Mucosa of descending colon (tissue), 3 donors: ENCODE data around the gene TMEM45A. TPM values are rescaled to one million over a fixed set of nuclear protein-coding genes. Genes with fewer than 3 reads are reported as not detected.

Source experiments
- ATAC-seq: fragments of 200-7000 bp; cut with Tn5 transposase; one replicate; pipeline ENCODE4 v1.9.1; 2020; ENCODE audit warnings: mild to moderate bottlenecking, moderate library complexity
- DNase-seq, 3 donors: peaks; one replicate each; pipeline ENCODE4 v3.0.0-alpha.2; 2020
- H3K36me3 ChIP-seq: fragments of 200-600 bp; one replicate; pipeline ENCODE4 v1.8.0; 2021; ENCODE audit warnings: low read depth, mild to moderate bottlenecking
- H3K4me1 ChIP-seq: fragments of 200-600 bp; one replicate; pipeline ENCODE4 v1.8.0; 2021; ENCODE audit warnings: low read depth, mild to moderate bottlenecking
- H3K4me3 ChIP-seq: fragments of 200-600 bp; one replicate; pipeline ENCODE4 v1.8.0; 2021; ENCODE audit warnings: mild to moderate bottlenecking
- H3K9me3 ChIP-seq: fragments of 200-600 bp; one replicate; pipeline ENCODE4 v1.8.0; 2021; ENCODE audit warnings: mild to moderate bottlenecking
- intact Hi-C, 2 donors: fragments of 100-400 bp; cut with DNase I in 1 of 2; cut with micrococcal nuclease in 1 of 2; formaldehyde crosslinking; loops; one replicate each; pipeline versions ENCODE4 v1.11.0 to v1.11.1; 2022; cut with DNase I, micrococcal nuclease
- total RNA-seq, 3 donors: library from RNA; stranded (reverse); fragmentation: NEBNext Ultra II Directional in 2 of 3; extraction: Animal tissue kit (Norgen Biotek cat#: 25700) in 2 of 3; gene quantifications; one replicate each; pipeline versions ENCODE4 v1.2.1 to v1.2.4, GENCODE V29; 2021 to 2023
- TF ChIP-seq, protein P1 (sequence below): fragments of 200-600 bp; IDR thresholded peaks from one replicate; pipeline ENCODE4 v1.8.0; 2022; ENCODE audit warnings: antibody characterized with exemption, mild to moderate bottlenecking
- donor health status: DM: no; HTN: no; CAD: no; lungs with moderate emphysema.
- donor health status: DM: no; HTN: no; CAD: no.
- donor health status: DM: no; HTN: yes; CAD: no.

Gene TMEM45A
- total RNA-seq, 3 donors from 2014 or later, result 1.9 to 11.4 (median 6.0) TPM

DNA sequence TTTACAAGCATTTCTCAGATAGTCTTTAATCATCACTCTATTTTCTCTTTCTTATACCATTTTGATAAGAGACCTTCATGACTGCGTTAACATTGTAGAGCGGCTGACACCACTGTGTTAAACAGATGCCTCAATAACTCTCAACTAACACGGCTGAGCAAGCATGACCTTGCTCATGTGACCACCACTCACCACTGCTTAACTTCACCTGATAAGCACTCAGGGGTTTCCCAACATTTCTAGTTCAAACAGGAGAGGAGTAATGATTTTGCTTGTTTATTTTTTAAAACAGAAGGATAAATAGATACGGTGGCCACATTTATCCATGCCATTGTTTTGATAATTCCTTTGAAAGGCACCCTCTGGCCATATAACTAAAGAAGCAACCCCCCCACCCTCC lies 37.7 kb upstream of the TMEM45A start:
- no peaks in the 10 kb centered on the region for H3K36me3 ChIP-seq
- no peak overlapping the region for H3K4me3 ChIP-seq
- no peak for ATAC-seq
- no peaks in the 10 kb centered on the region for H3K4me1 ChIP-seq
- TF ChIP-seq, protein P1, sequence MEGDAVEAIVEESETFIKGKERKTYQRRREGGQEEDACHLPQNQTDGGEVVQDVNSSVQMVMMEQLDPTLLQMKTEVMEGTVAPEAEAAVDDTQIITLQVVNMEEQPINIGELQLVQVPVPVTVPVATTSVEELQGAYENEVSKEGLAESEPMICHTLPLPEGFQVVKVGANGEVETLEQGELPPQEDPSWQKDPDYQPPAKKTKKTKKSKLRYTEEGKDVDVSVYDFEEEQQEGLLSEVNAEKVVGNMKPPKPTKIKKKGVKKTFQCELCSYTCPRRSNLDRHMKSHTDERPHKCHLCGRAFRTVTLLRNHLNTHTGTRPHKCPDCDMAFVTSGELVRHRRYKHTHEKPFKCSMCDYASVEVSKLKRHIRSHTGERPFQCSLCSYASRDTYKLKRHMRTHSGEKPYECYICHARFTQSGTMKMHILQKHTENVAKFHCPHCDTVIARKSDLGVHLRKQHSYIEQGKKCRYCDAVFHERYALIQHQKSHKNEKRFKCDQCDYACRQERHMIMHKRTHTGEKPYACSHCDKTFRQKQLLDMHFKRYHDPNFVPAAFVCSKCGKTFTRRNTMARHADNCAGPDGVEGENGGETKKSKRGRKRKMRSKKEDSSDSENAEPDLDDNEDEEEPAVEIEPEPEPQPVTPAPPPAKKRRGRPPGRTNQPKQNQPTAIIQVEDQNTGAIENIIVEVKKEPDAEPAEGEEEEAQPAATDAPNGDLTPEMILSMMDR, result no peak
- H3K9me3 ChIP-seq, result no peaks in the 10 kb centered on the region
- no peak for DNase-seq
- intact Hi-C loops, result no loop called here

DNA sequence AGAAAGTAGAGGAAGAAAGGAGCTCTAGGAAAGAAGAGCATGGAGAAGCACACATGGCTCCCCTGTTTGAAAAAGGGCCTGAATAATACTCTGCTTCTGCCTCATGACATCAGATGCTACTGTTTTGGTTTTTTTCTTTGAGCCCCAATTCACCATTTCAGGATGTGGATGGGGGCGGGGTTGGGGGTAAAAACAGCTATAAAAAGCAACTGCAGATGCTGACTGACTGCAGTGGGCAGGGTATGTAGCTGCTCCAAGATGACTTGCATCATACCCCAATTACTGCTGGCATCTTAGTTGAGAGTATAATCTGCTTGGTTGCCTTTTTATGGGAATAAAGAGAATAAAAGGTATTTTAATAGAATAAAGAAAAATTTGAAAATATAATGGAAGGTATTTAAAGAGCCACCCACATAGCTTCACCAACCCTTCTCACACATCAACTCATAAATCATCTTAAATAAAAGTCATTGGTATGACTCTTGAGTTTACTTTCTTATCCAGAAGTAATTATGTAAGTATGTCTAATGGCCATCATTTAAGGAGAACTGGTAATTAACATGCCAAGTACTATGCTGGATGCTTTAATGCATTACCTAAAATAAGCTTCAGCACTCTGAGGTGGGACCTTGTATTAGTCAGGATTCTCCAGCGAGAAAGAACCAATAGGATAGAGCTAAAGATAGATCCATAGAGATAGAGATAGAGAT lies 36.4 kb upstream of the TMEM45A start:
- H3K4me1 ChIP-seq, result no peaks in the 10 kb centered on the region
- H3K36me3 ChIP-seq, result no peaks in the 10 kb centered on the region
- TF ChIP-seq, protein P1, result no peak
- H3K4me3 ChIP-seq, result no peak overlapping the region
- H3K9me3 ChIP-seq, result no peaks in the 10 kb centered on the region
- no peak for DNase-seq
- intact Hi-C loops, result no loop called here
- no peak for ATAC-seq

DNA sequence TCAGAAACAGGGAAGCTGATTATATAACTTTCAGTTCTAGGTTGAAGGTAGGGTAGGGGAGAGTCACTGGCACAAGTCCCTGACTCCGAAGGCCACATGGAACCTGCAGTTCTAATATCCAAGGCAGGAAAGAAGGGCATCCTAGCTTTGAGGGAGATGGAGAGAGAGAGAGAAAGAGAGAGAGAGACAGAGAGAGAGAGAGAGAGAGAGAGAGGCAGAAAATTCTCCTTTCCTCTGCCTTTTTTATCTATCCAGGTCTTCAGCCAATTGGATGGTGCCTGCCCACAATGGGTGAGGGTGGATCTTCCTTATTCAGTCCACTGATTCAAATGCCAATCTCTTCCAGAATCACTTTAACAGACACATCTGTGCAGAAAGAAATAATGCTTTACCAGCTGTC lies 35.7 kb upstream of the TMEM45A start:
- H3K4me3 ChIP-seq, result no peak overlapping the region
- H3K4me1 ChIP-seq, result no peaks in the 10 kb centered on the region
- intact Hi-C loops, result no loop called here
- ATAC-seq (no peak), DNase-seq (no peak)
- no peaks in the 10 kb centered on the region for H3K36me3 ChIP-seq
- TF ChIP-seq, protein P1, result no peak
- H3K9me3 ChIP-seq, result no peaks in the 10 kb centered on the region

DNA sequence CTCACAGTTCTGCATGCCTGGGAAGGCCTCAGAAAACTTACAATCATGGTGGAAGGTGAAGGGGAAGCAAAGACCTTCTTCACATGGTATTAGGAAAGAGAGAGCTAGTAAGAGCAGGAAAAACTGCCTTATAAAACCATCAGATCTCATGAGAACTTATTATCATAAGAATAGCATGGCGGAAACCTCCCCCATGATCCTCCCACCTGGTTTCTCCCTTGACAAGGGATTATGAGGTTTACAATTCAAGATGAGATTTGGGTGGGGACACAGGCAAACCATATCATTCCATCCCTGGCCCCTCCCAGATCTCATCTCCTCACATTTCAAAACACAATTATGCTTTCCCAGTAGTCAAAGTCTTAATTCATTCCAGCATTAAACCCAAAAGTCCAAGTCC lies 34.6 kb upstream of the TMEM45A start:
- no peak for ATAC-seq
- TF ChIP-seq, protein P1, result no peak
- Histone ChIP-seq H3K36me3 (no peaks in the 10 kb centered on the region), H3K4me1 (no peaks in the 10 kb centered on the region), H3K9me3 (no peaks in the 10 kb centered on the region), H3K4me3 (no peak overlapping the region)
- intact Hi-C loops, result no loop called here
- DNase-seq, result no peak

DNA sequence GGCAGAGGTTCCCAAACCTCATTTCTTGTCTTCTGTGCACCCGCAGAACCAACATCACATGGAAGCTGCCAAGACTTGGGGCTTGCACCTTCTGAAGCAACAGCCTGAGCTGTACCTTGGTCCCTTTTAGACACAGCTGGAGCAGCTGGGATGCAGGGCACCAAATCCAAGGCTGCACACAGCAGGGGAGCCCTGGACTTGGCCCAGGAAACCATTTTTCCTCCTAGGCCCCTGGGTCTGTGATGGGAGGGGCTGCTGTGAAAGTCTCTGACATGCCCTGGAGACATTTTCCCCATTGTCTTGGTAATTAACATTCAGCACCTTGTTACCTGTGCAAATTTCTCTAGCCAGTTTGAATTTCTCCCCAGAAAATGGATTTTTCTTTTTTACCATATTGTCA lies 33.6 kb upstream of the TMEM45A start:
- TF ChIP-seq, protein P1, result no peak
- H3K4me1 ChIP-seq, result no peaks in the 10 kb centered on the region
- DNase-seq, result no peak
- no peaks in the 10 kb centered on the region for H3K36me3 ChIP-seq
- no peak for ATAC-seq
- no peak overlapping the region for H3K4me3 ChIP-seq
- no peaks in the 10 kb centered on the region for H3K9me3 ChIP-seq
- intact Hi-C loops, result no loop called here
